HEK293 (cell line): ENCODE measurements around the gene ZCCHC12.

ENCODE experiments used
- CTCF ChIA-PET: fragments of 350-600 bp; formaldehyde crosslinking; extraction: SDS; loops from one replicate; lab custom pipeline; 2021; ENCODE audit warnings: antibody characterized with exemption; lab: Yijun Ruan, JAX
- POLR2A ChIA-PET: fragments of 300-600 bp; formaldehyde crosslinking; extraction: SDS; loops from one replicate; lab custom pipeline; 2020; ENCODE audit warnings: antibody characterized with exemption, inconsistent platforms; lab: Yijun Ruan, JAX
- H3K27ac ChIP-seq: fragments of 200-500 bp; sonication (Bioruptor generic); 2 replicates; pipeline ENCODE4 v1.5.1; 2014; ENCODE audit warnings: low read depth, low read length, control low read depth, inconsistent platforms; ENCODE audit errors: extremely low read depth
- H3K36me3 ChIP-seq, 2 experiments: fragments of 200-500 bp in 1 of 2; sonication (Bioruptor generic) in 1 of 2; 1 replicate in 1 of 2; 2 replicates in 1 of 2; pipeline ENCODE4 v1.5.1; 2014 to 2017; ENCODE audit warnings: inconsistent platforms in 2 of 2, low read length in 2 of 2; ENCODE audit not compliant: control insufficient read depth in 2 of 2, insufficient read depth in 1 of 2
- H3K4me1 ChIP-seq: fragments of 200-500 bp; sonication (Bioruptor generic); 2 replicates; pipeline ENCODE4 v1.5.1; 2014; ENCODE audit warnings: mild to moderate bottlenecking, low read length, inconsistent platforms; ENCODE audit not compliant: control insufficient read depth, insufficient read depth
- H3K4me3 ChIP-seq: 2 replicates; pipeline ENCODE4 v1.5.1; 2011; ENCODE audit warnings: low read depth, mild to moderate bottlenecking, control low read depth, low read length, moderate library complexity
- H3K9me3 ChIP-seq: fragments of 200-500 bp; sonication (Bioruptor generic); 2 replicates; pipeline ENCODE4 v1.5.1; 2014; ENCODE audit warnings: low read depth, low read length, inconsistent platforms; ENCODE audit not compliant: control insufficient read depth, insufficient read depth
- BCL11B ChIP-seq: fragments of 450-650 bp; formaldehyde crosslinking; IDR thresholded peaks from 2 replicates; pipeline ENCODE4 v1.5.1; 2016; ENCODE audit warnings: low read depth, missing biosample characterization, missing genetic modification characterization
- CTCF ChIP-seq: fragments of 450-650 bp; formaldehyde crosslinking; IDR thresholded peaks from 2 replicates; pipeline ENCODE4 v1.5.1; 2016; ENCODE audit warnings: missing biosample characterization, missing genetic modification characterization
- EGR2 ChIP-seq: fragments of 450-650 bp; formaldehyde crosslinking; IDR thresholded peaks from 2 replicates; pipeline ENCODE4 v1.5.1; 2016; ENCODE audit warnings: low read depth, missing biosample characterization, missing genetic modification characterization
- IKZF3 ChIP-seq: fragments of 450-650 bp; IDR thresholded peaks from 2 replicates; pipeline ENCODE4 v1.5.0; 2018; ENCODE audit warnings: missing biosample characterization, mild to moderate bottlenecking, missing genetic modification characterization, moderate library complexity
- OVOL3 ChIP-seq: fragments of 450-650 bp; formaldehyde crosslinking; IDR thresholded peaks from 2 replicates; pipeline ENCODE4 v1.5.1; 2016; ENCODE audit warnings: missing biosample characterization, missing genetic modification characterization
- PRDM10 ChIP-seq: fragments of 450-650 bp; formaldehyde crosslinking; IDR thresholded peaks from 2 replicates; pipeline ENCODE4 v1.5.1; 2016; ENCODE audit warnings: missing biosample characterization, missing genetic modification characterization
- REST ChIP-seq: fragments of 450-650 bp; formaldehyde crosslinking; IDR thresholded peaks from 2 replicates; pipeline ENCODE4 v1.5.1; 2016; ENCODE audit warnings: missing biosample characterization, missing genetic modification characterization
- ZBTB49 ChIP-seq: fragments of 450-650 bp; formaldehyde crosslinking; IDR thresholded peaks from 2 replicates; pipeline ENCODE4 v1.5.1; 2016; ENCODE audit warnings: missing biosample characterization, missing genetic modification characterization, low read depth
- ZNF202 ChIP-seq: fragments of 450-650 bp; formaldehyde crosslinking; IDR thresholded peaks from 2 replicates; pipeline ENCODE4 v1.5.1; 2016; ENCODE audit warnings: missing biosample characterization, missing genetic modification characterization, borderline replicate concordance
- ZNF214 ChIP-seq: fragments of 450-650 bp; formaldehyde crosslinking; IDR thresholded peaks from 2 replicates; pipeline ENCODE4 v1.5.1; 2017; ENCODE audit warnings: missing biosample characterization, mild to moderate bottlenecking, missing genetic modification characterization, borderline replicate concordance
- ZNF266 ChIP-seq: fragments of 450-650 bp; formaldehyde crosslinking; IDR thresholded peaks from 2 replicates; pipeline ENCODE4 v1.5.1; 2016; ENCODE audit warnings: missing biosample characterization, missing genetic modification characterization, low read depth
- ZNF423 ChIP-seq: fragments of 450-650 bp; formaldehyde crosslinking; IDR thresholded peaks from 2 replicates; pipeline ENCODE4 v1.5.1; 2016; ENCODE audit warnings: missing biosample characterization, missing genetic modification characterization
- ZNF610 ChIP-seq: fragments of 450-650 bp; formaldehyde crosslinking; IDR thresholded peaks from 2 replicates; pipeline ENCODE4 v1.5.1; 2016; ENCODE audit warnings: missing biosample characterization, missing genetic modification characterization, borderline replicate concordance
- ZNF654 ChIP-seq: fragments of 450-650 bp; formaldehyde crosslinking; IDR thresholded peaks from 2 replicates; pipeline ENCODE4 v1.5.1; 2016; ENCODE audit warnings: low read depth, missing biosample characterization, missing genetic modification characterization
- ZNF777 ChIP-seq: fragments of 450-650 bp; formaldehyde crosslinking; IDR thresholded peaks from 2 replicates; pipeline ENCODE4 v1.5.1; 2017; ENCODE audit warnings: missing biosample characterization, missing genetic modification characterization, borderline replicate concordance
- ZSCAN30 ChIP-seq: fragments of 450-650 bp; IDR thresholded peaks from 2 replicates; pipeline ENCODE4 v1.5.1; 2018; ENCODE audit warnings: missing biosample characterization, mild to moderate bottlenecking, missing genetic modification characterization, moderate library complexity
- ZSCAN4 ChIP-seq: fragments of 450-650 bp; formaldehyde crosslinking; IDR thresholded peaks from 2 replicates; pipeline ENCODE4 v1.5.1; 2017; ENCODE audit warnings: missing biosample characterization, missing genetic modification characterization

The ZCCHC12 gene

GRCh38 chrX:118839334-118839958 lies 15.8 kb downstream of the ZCCHC12 start (continued):
- TF ChIP-seq PRDM10 (tag by site-specific recombination) (peak; percentile 35; the same call in 1 of the 2 replicates), ZNF202 (tag by site-specific recombination) (peak; percentile 46; the same call in 1 of the 2 replicates), ZNF610 (tag by site-specific recombination) (no peak)

GRCh38 chrX:118847676-118848075 lies 24.1 kb downstream of the ZCCHC12 start:
- no peaks in the 10 kb centered on the region for H3K9me3 ChIP-seq
- H3K4me1 ChIP-seq = no peaks in the 10 kb centered on the region
- POLR2A ChIA-PET = no interaction called here
- no peak overlapping the region for H3K4me3 ChIP-seq
- no peak for TF ChIP-seq REST
- TF ChIP-seq ZNF654 (tag by site-specific recombination) = peak; percentile 95
- no peak for TF ChIP-seq ZNF777 (tag by site-specific recombination)
- no peak for TF ChIP-seq BCL11B (tag by site-specific recombination)
- no peak for TF ChIP-seq ZNF214 (tag by site-specific recombination)
- TF ChIP-seq IKZF3 (tag by site-specific recombination) = peak; percentile 55; the same call in 1 of the 2 replicates
- TF ChIP-seq CTCF = peak; percentile 64; the same call in 1 of the 2 replicates
- no peak for TF ChIP-seq EGR2 (tag by site-specific recombination)
- peak; percentile 30; the same call in 1 of the 2 replicates for TF ChIP-seq ZSCAN30 (tag by site-specific recombination)
- no peak overlapping the region for H3K27ac ChIP-seq
- CTCF ChIA-PET = interaction anchor here (0.6 to 3.4 kb wide), 25 partner anchors 9 to 1517 kb away, joined by 3 to 33 read pairs (median 3); no protein-coding TSS in a partner anchor
- H3K36me3 ChIP-seq = no peaks in the 10 kb centered on the region

- ChIA-PET CTCF (interaction anchor here (0.8 to 1.8 kb wide), 4 partner anchors 9 to 252 kb away, joined by 3 to 5 read pairs (median 4); no protein-coding TSS in a partner anchor), POLR2A (no interaction called here)
- Histone ChIP-seq H3K4me1 (no peaks in the 10 kb centered on the region), H3K9me3 (no peaks in the 10 kb centered on the region), H3K4me3 (no peak overlapping the region), H3K27ac (no peak overlapping the region), H3K36me3 (no peaks in the 10 kb centered on the region)
- no peak for TF ChIP-seq ZNF423
- TF ChIP-seq ZSCAN4 (tag by site-specific recombination) = no peak
- TF ChIP-seq OVOL3 (tag by site-specific recombination) = no peak
- no peak for TF ChIP-seq ZNF266
- TF ChIP-seq ZBTB49 (tag by site-specific recombination) = no peak
Measured at GRCh38 chrX:118853596-118853995, 30.0 kb downstream of the ZCCHC12 start.
